Ectodermal cell (in vitro differentiated cells): ENCODE data around the gene PLB1.

Experiments
- H3K27ac ChIP-seq: 2 replicates; pipeline ENCODE4 v1.7.0; 2013; ENCODE audit warnings: mild to moderate bottlenecking, low read depth, low read length; ENCODE audit not compliant: insufficient read depth, poor library complexity, severe bottlenecking
- H3K27me3 ChIP-seq: 2 replicates; pipeline ENCODE4 v1.7.0; 2013; ENCODE audit warnings: mild to moderate bottlenecking, low read length; ENCODE audit not compliant: insufficient read depth, control insufficient read depth, poor library complexity, severe bottlenecking
- H3K36me3 ChIP-seq: one replicate; pipeline ENCODE4 v1.7.0; 2013; ENCODE audit warnings: low read length; ENCODE audit not compliant: control insufficient read depth, insufficient read depth
- H3K4me1 ChIP-seq: one replicate; pipeline ENCODE4 v1.7.0; 2013; ENCODE audit warnings: low read length; ENCODE audit not compliant: control insufficient read depth, insufficient read depth
- H3K4me3 ChIP-seq: 2 replicates; pipeline ENCODE4 v1.7.0; 2013; ENCODE audit warnings: low read depth, low read length, control low read depth; ENCODE audit not compliant: insufficient read depth
- H3K9me3 ChIP-seq: 2 replicates; pipeline ENCODE4 v1.7.0; 2013; ENCODE audit warnings: mild to moderate bottlenecking, low read length, moderate library complexity; ENCODE audit not compliant: control insufficient read depth
- WGBS, 2 experiments: methylation state at CpG; one replicate each; pipeline ENCODE4 v1.1.7; 2013; ENCODE audit warnings: missing lambda C conversion rate in 2 of 2; 5-methylcytosine and 5-hydroxymethylcytosine counted together

The PLB1 gene

GRCh38 chr2:28583899-28584553 is 88.2 kb downstream of the PLB1 start:
- Histone ChIP-seq H3K9me3 (no peaks in the 10 kb centered on the region), H3K4me3 (no peak overlapping the region), H3K36me3 (no peaks in the 10 kb centered on the region), H3K27ac (no peak overlapping the region), H3K4me1 (peaks cover 3% of the 10 kb centered on the region), H3K27me3 (no peaks in the 10 kb centered on the region)
- 77 to 78% methylated on average over 10 of the region's 10 CpGs for WGBS, 2 experiments

GRCh38 chr2:28586867-28587266 is 91.0 kb downstream of the PLB1 start:
- Histone ChIP-seq H3K27ac (no peak overlapping the region), H3K27me3 (no peaks in the 10 kb centered on the region)
- 91 to 93% methylated on average over 7 of the region's 7 CpGs for WGBS, 2 experiments

GRCh38 chr2:28587526-28588291 is 91.8 kb downstream of the PLB1 start:
- no peaks in the 10 kb centered on the region for H3K36me3 ChIP-seq
- no peaks in the 10 kb centered on the region for H3K9me3 ChIP-seq
- no peaks in the 10 kb centered on the region for H3K27me3 ChIP-seq
- 90 to 92% methylated on average over 15 of the region's 15 CpGs for WGBS, 2 experiments
- H3K4me1 ChIP-seq: peaks cover 8% of the 10 kb centered on the region
- no peak overlapping the region for H3K27ac ChIP-seq
- H3K4me3 ChIP-seq: no peak overlapping the region

More at GRCh38 chr2:28586867-28587266, 91.0 kb downstream of the PLB1 start:
- Histone ChIP-seq H3K9me3 (no peaks in the 10 kb centered on the region), H3K36me3 (no peaks in the 10 kb centered on the region), H3K4me1 (peaks cover 11% of the 10 kb centered on the region), H3K4me3 (no peak overlapping the region)

- H3K27ac ChIP-seq: no peak overlapping the region
- H3K4me3 ChIP-seq: no peak overlapping the region
- H3K9me3 ChIP-seq: no peaks in the 10 kb centered on the region
- no peaks in the 10 kb centered on the region for H3K36me3 ChIP-seq
- H3K4me1 ChIP-seq: peaks cover 7% of the 10 kb centered on the region
- WGBS, 2 experiments: 87 to 88% methylated on average over 3 of the region's 3 CpGs
- no peaks in the 10 kb centered on the region for H3K27me3 ChIP-seq
These were observed 92.4 kb downstream of the PLB1 start for GRCh38 chr2:28588292-28588670.

- no peak overlapping the region for H3K27ac ChIP-seq
- no peaks in the 10 kb centered on the region for H3K9me3 ChIP-seq
- H3K27me3 ChIP-seq: no peaks in the 10 kb centered on the region
- 92 to 94% methylated on average over 15 of the region's 15 CpGs for WGBS, 2 experiments
- H3K36me3 ChIP-seq: no peaks in the 10 kb centered on the region
- peaks cover 7% of the 10 kb centered on the region for H3K4me1 ChIP-seq
- no peak overlapping the region for H3K4me3 ChIP-seq
These were observed 94.0 kb downstream of the PLB1 start for GRCh38 chr2:28589746-28590463.

- Histone ChIP-seq H3K36me3 (no peaks in the 10 kb centered on the region), H3K27ac (no peak overlapping the region), H3K9me3 (no peaks in the 10 kb centered on the region), H3K27me3 (no peaks in the 10 kb centered on the region), H3K4me3 (no peak overlapping the region), H3K4me1 (peaks cover 7% of the 10 kb centered on the region)
- 74 to 76% methylated on average over 13 of the region's 13 CpGs for WGBS, 2 experiments
These were observed 94.8 kb downstream of the PLB1 start for GRCh38 chr2:28590496-28591301.

- Histone ChIP-seq H3K4me1 (peaks cover 7% of the 10 kb centered on the region), H3K27ac (no peak overlapping the region), H3K27me3 (no peaks in the 10 kb centered on the region), H3K36me3 (no peaks in the 10 kb centered on the region), H3K9me3 (no peaks in the 10 kb centered on the region), H3K4me3 (no peak overlapping the region)
- WGBS, 2 experiments: 86 to 87% methylated on average over 9 of the region's 9 CpGs
These were observed 96.0 kb downstream of the PLB1 start for GRCh38 chr2:28591711-28592335.

GRCh38 chr2:28592481-28592880 is 96.6 kb downstream of the PLB1 start:
- Histone ChIP-seq H3K9me3 (no peaks in the 10 kb centered on the region), H3K36me3 (no peaks in the 10 kb centered on the region), H3K4me1 (peaks cover 7% of the 10 kb centered on the region), H3K27ac (no peak overlapping the region), H3K27me3 (no peaks in the 10 kb centered on the region), H3K4me3 (no peak overlapping the region)
- 90 to 95% methylated on average over 3 of the region's 3 CpGs for WGBS, 2 experiments

GRCh38 chr2:28593160-28593755 is 97.4 kb downstream of the PLB1 start:
- Histone ChIP-seq H3K4me1 (peaks cover 7% of the 10 kb centered on the region), H3K4me3 (no peak overlapping the region), H3K27me3 (no peaks in the 10 kb centered on the region), H3K36me3 (no peaks in the 10 kb centered on the region), H3K9me3 (no peaks in the 10 kb centered on the region), H3K27ac (no peak overlapping the region)
- 79 to 84% methylated on average over 11 of the region's 11 CpGs for WGBS, 2 experiments
